Erythroblast (primary cell): Measurements from ENCODE around the gene CPAMD8.

Experiments
- GATA1 ChIP-seq: IDR thresholded peaks from 2 replicates; pipeline ENCODE4 v1.6.1; 2011; ENCODE audit warnings: low read depth, mild to moderate bottlenecking, control low read depth, low read length, moderate library complexity
- POLR2A ChIP-seq: IDR thresholded peaks from 2 replicates; pipeline ENCODE4 v1.6.1; 2011; ENCODE audit warnings: mild to moderate bottlenecking, low read length

- TF ChIP-seq POLR2A: no peak
- TF ChIP-seq GATA1: no peak
Observed at GRCh38 chr19:17026706-17027534, at the start of gene CPAMD8.
